ENCODE results near the gene PCDHB3.
"Not testable (repeated sequence)": the region's sequence is repeated elsewhere in the genome, so short reads cannot be mapped to it uniquely, and the experiment has no call there.

The PCDHB3 gene

GRCh38 chr5:141137346-141137745 is 37.1 kb downstream of the PCDHB3 start:
- not testable (repeated sequence) for DNase-seq

DNA sequence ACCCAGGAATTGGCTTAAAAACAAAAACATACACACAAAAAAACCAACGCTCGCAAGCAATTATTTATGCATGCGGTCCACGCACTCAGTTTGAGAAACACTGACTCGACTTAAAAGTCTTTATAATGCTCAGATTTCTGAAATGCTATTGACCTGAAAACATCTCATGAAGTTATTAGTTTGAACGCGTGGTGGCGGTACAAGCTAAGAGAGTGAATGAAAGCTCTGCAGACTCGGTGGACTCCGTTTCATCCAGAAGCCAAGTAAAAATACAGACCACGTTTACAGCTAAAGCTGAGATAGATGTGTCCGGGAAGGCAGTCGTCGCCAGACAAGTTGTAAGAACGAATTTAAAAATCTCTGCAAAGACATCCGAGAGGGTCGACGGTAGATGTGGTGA is 49.5 kb downstream of the PCDHB3 start, which contains the start of gene PCDHB6:
Gene PCDHB6 (plus strand): TSS at position 246 of the 400 bp plus-strand sequence. CDS start 201 bp downstream, outside the sequence.
- DNase-seq, result no peak

DNA sequence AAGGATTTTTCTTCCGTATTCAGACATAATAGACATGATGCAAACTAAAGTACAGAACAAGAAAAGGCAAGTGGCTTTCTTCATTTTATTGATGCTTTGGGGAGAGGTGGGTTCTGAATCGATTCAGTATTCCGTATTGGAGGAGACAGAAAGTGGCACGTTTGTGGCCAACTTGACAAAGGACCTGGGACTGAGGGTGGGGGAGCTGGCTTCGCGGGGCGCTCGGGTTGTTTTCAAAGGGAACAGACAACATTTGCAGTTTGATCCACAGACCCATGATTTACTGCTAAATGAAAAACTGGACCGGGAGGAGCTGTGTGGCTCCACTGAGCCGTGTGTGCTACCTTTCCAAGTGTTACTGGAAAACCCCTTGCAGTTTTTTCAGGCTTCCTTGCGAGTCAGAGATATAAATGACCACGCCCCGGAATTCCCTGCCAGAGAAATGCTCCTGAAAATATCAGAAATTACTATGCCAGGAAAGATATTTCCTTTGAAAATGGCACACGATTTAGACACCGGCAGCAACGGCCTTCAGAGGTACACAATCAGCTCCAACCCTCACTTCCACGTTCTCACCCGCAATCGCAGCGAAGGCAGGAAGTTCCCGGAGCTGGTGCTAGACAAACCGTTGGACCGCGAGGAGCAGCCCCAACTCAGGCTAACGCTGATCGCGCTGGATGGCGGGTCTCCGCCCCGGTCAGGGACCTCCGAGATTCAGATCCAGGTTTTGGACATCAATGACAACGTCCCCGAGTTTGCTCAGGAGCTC is 50.1 kb downstream of the PCDHB3 start:
- DNase-seq, result no peak

- DNase-seq, result no peak
Measured at GRCh38 chr5:141150993-141151325, 50.7 kb downstream of the PCDHB3 start.

DNA sequence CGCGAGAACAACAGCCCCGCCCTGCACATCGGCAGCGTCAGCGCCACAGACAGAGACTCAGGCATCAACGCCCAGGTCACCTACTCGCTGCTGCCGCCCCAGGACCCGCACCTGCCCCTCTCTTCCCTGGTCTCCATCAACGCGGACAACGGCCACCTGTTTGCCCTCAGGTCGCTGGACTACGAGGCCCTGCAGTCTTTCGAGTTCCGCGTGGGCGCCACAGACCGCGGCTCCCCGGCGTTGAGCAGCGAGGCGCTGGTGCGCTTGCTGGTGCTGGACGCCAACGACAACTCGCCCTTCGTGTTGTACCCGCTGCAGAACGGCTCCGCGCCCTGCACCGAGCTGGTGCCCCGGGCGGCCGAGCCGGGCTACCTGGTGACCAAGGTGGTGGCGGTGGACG is 51.4 kb downstream of the PCDHB3 start:
- DNase-seq, result not testable (repeated sequence)

DNA sequence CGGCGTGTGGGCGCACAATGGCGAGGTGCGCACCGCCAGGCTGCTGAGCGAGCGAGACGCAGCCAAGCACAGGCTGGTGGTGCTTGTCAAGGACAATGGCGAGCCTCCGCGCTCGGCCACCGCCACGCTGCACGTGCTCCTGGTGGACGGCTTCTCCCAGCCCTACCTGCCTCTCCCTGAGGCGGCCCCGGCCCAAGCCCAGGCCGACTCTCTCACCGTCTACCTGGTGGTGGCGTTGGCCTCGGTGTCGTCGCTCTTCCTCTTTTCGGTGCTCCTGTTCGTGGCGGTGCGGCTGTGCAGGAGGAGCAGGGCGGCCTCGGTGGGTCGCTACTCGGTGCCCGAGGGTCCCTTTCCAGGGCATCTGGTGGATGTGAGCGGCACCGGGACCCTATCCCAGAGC is 51.8 kb downstream of the PCDHB3 start:
- not testable (repeated sequence) for DNase-seq
